ENCODE results near the gene RORB. TPM values are rescaled to one million over a fixed set of nuclear protein-coding genes. Genes with fewer than 3 reads are reported as not detected.

RORB gene
- total RNA-seq, 4 donors from 2014 or later, result 0.13 to 1.5 (median 0.50) TPM

GRCh38 chr9:74719306-74719705, 222.2 kb downstream of the RORB start:
- no peaks in the 10 kb centered on the region for H3K9me3 ChIP-seq
- WGBS, 2 donors, result 76 to 77% methylated on average over 1 of the region's 1 CpG
- no peak overlapping the region for H3K27ac ChIP-seq
- H3K27me3 ChIP-seq, result no peaks in the 10 kb centered on the region
- intact Hi-C loops (cut with DNase I), result no loop called here
- DNase-seq, result no peak
- TF ChIP-seq POLR2A (IDR thresholded peaks at IDR 0.05) (no peak), CTCF (IDR thresholded peaks at IDR 0.05) (no peak)
- no peaks in the 10 kb centered on the region for H3K4me1 ChIP-seq
- no peak overlapping the region for H3K4me3 ChIP-seq
- H3K36me3 ChIP-seq, result no peaks in the 10 kb centered on the region

- no peak overlapping the region for H3K4me3 ChIP-seq
- H3K36me3 ChIP-seq, result no peaks in the 10 kb centered on the region
- no peak overlapping the region for H3K27ac ChIP-seq
- no peaks in the 10 kb centered on the region for H3K27me3 ChIP-seq
- no peak for DNase-seq
- TF ChIP-seq POLR2A (IDR thresholded peaks at IDR 0.05) (no peak), CTCF (IDR thresholded peaks at IDR 0.05) (no peak)
- WGBS, 2 donors, result 49 to 53% methylated on average over 5 of the region's 5 CpGs
- no peaks in the 10 kb centered on the region for H3K9me3 ChIP-seq
- intact Hi-C loops (cut with DNase I), result no loop called here
- H3K4me1 ChIP-seq, result no peaks in the 10 kb centered on the region
These were observed 224.8 kb downstream of the RORB start for GRCh38 chr9:74721696-74722660.

GRCh38 chr9:74724317-74724716, 227.2 kb downstream of the RORB start:
- Histone ChIP-seq H3K27ac (no peak overlapping the region), H3K27me3 (no peaks in the 10 kb centered on the region), H3K36me3 (no peaks in the 10 kb centered on the region), H3K9me3 (no peaks in the 10 kb centered on the region), H3K4me3 (no peak overlapping the region), H3K4me1 (no peaks in the 10 kb centered on the region)
- intact Hi-C loops (cut with DNase I), result no loop called here
- 75 to 76% methylated on average over 5 of the region's 5 CpGs for WGBS, 2 donors
- DNase-seq, result no peak
- TF ChIP-seq CTCF (IDR thresholded peaks at IDR 0.05) (no peak), POLR2A (IDR thresholded peaks at IDR 0.05) (no peak)

GRCh38 chr9:74726581-74726980, 229.4 kb downstream of the RORB start:
- WGBS, 2 donors, result 90 to 92% methylated on average over 2 to 3 of the region's 3 CpGs
- no peaks in the 10 kb centered on the region for H3K4me1 ChIP-seq
- no peak for TF ChIP-seq POLR2A (IDR thresholded peaks at IDR 0.05)
- TF ChIP-seq CTCF (IDR thresholded peaks at IDR 0.05), result no peak
- H3K4me3 ChIP-seq, result no peak overlapping the region
- H3K27me3 ChIP-seq, result no peaks in the 10 kb centered on the region
- H3K27ac ChIP-seq, result no peak overlapping the region
- no peak for DNase-seq
- H3K9me3 ChIP-seq, result no peaks in the 10 kb centered on the region
- intact Hi-C loops (cut with DNase I), result no loop called here
- no peaks in the 10 kb centered on the region for H3K36me3 ChIP-seq

- no peak for DNase-seq
- intact Hi-C loops (cut with DNase I), result no loop called here
- WGBS, 2 donors, result 79 to 86% methylated on average over 7 of the region's 7 CpGs
- H3K27me3 ChIP-seq, result no peaks in the 10 kb centered on the region
- no peaks in the 10 kb centered on the region for H3K4me1 ChIP-seq
- no peak overlapping the region for H3K4me3 ChIP-seq
- no peak overlapping the region for H3K27ac ChIP-seq
- H3K9me3 ChIP-seq, result no peaks in the 10 kb centered on the region
- H3K36me3 ChIP-seq, result no peaks in the 10 kb centered on the region
- TF ChIP-seq POLR2A (IDR thresholded peaks at IDR 0.05) (no peak), CTCF (IDR thresholded peaks at IDR 0.05) (no peak)
These were observed 231.0 kb downstream of the RORB start for GRCh38 chr9:74728176-74728575.

All from esophagus squamous epithelium (tissue), 5 donors.